T-helper 9 cell (primary cell): ENCODE data around the gene PIK3CG.
"Not testable (repeated sequence)": the region's sequence is repeated elsewhere in the genome, so short reads cannot be mapped to it uniquely, and the experiment has no call there.

Experiments
- DNase-seq: peaks from one replicate; pipeline ENCODE4 v3.0.0-alpha.2; 2020
- total RNA-seq, 2 donors: gene quantifications; one replicate each; lab custom pipeline; 2026; lab: John Stamatoyannopoulos, UW

PIK3CG gene
- 56.0 to 105 reads per million in 2 donors for total RNA-seq

GRCh38 chr7:106865130-106866041 lies at the start of gene PIK3CG:
TSS of gene PIK3CG (plus strand) at chr7:106865282. CDS start at chr7:106867562, 2,280 bp downstream.
- no peak for DNase-seq

- no peak for DNase-seq
Observed at GRCh38 chr7:106817098-106817497, 48.0 kb upstream of the PIK3CG start.

- DNase-seq: no peak
Observed at GRCh38 chr7:106818736-106819135, 46.3 kb upstream of the PIK3CG start.

- DNase-seq: no peak
Observed at GRCh38 chr7:106819546-106819945, 45.5 kb upstream of the PIK3CG start.

- DNase-seq: no peak
Observed at GRCh38 chr7:106820321-106821217, 44.5 kb upstream of the PIK3CG start.

GRCh38 chr7:106823631-106824030 lies 41.5 kb upstream of the PIK3CG start:
- DNase-seq: no peak

- no peak for DNase-seq
Observed at GRCh38 chr7:106824458-106824857, 40.6 kb upstream of the PIK3CG start.

- DNase-seq: no peak
Observed at GRCh38 chr7:106827626-106828025, 37.5 kb upstream of the PIK3CG start.

GRCh38 chr7:106829496-106829895 lies 35.6 kb upstream of the PIK3CG start:
- DNase-seq: no peak

- DNase-seq: not testable (repeated sequence)
Observed at GRCh38 chr7:106830896-106831295, 34.2 kb upstream of the PIK3CG start.

GRCh38 chr7:106836816-106837215 lies 28.3 kb upstream of the PIK3CG start:
- no peak for DNase-seq

GRCh38 chr7:106839511-106839910 lies 25.6 kb upstream of the PIK3CG start:
- DNase-seq: no peak

GRCh38 chr7:106840342-106840741 lies 24.7 kb upstream of the PIK3CG start:
- DNase-seq: no peak

GRCh38 chr7:106841896-106842390 lies 23.1 kb upstream of the PIK3CG start:
- DNase-seq: no peak

GRCh38 chr7:106844279-106844997 lies 20.6 kb upstream of the PIK3CG start:
- no peak for DNase-seq

- no peak for DNase-seq
Observed at GRCh38 chr7:106848049-106848448, 17.0 kb upstream of the PIK3CG start.

GRCh38 chr7:106848851-106849442 lies 16.1 kb upstream of the PIK3CG start:
- no peak for DNase-seq

GRCh38 chr7:106851632-106852031 lies 13.4 kb upstream of the PIK3CG start:
- not testable (repeated sequence) for DNase-seq

- no peak for DNase-seq
Observed at GRCh38 chr7:106853250-106853908, 11.7 kb upstream of the PIK3CG start.

- DNase-seq: no peak
Observed at GRCh38 chr7:106855540-106856132, 9.4 kb upstream of the PIK3CG start.
